HepG2 (cell line): ENCODE results near the gene FDPS. TPM values are rescaled to one million over a fixed set of nuclear protein-coding genes. Genes with fewer than 3 reads are reported as not detected.

ENCODE experiments used
- EZH2 ChIP-seq: conservative IDR thresholded peaks from 2 replicates; pipeline ENCODE4 v1.6.1; 2012; ENCODE audit warnings: mild to moderate bottlenecking, low read depth, low read length, moderate library complexity
- IRF9 ChIP-seq: sonication (generic); formaldehyde crosslinking; IDR thresholded peaks from 2 replicates; pipeline ENCODE4 v1.8.0; 2022; ENCODE audit warnings: missing genetic modification reagents, mild to moderate bottlenecking, borderline replicate concordance
- IRX3 ChIP-seq: sonication (generic); formaldehyde crosslinking; IDR thresholded peaks from 2 replicates; pipeline ENCODE4 v1.8.1; 2023; ENCODE audit warnings: mild to moderate bottlenecking, low read depth, missing genetic modification reagents, borderline replicate concordance
- RAD21 ChIP-seq: fragments of 450-650 bp; formaldehyde crosslinking; IDR thresholded peaks from 2 replicates; pipeline ENCODE4 v1.5.0; 2020; ENCODE audit warnings: mild to moderate bottlenecking
- SIX1 ChIP-seq: sonication (generic); formaldehyde crosslinking; IDR thresholded peaks from 2 replicates; pipeline ENCODE4 v1.4.0; 2020; ENCODE audit warnings: missing genetic modification reagents, borderline replicate concordance
- SNAPC2 ChIP-seq: sonication (generic); formaldehyde crosslinking; IDR thresholded peaks from 2 replicates; pipeline ENCODE4 v1.8.1; 2022; ENCODE audit warnings: mild to moderate bottlenecking, missing genetic modification reagents
- TFDP1 ChIP-seq: IDR thresholded peaks from 2 replicates; pipeline ENCODE4 v1.6.1; 2016; ENCODE audit warnings: missing compliant biosample characterization, missing genetic modification reagents, borderline replicate concordance
- THAP8 ChIP-seq: sonication (generic); formaldehyde crosslinking; IDR thresholded peaks from 2 replicates; pipeline ENCODE4 v1.5.1; 2020; ENCODE audit warnings: missing genetic modification reagents, mild to moderate bottlenecking, borderline replicate concordance
- ZNF431 ChIP-seq: sonication (generic); formaldehyde crosslinking; IDR thresholded peaks from 2 replicates; pipeline ENCODE4 v1.9.0; 2022; ENCODE audit warnings: missing genetic modification reagents, low read depth, mild to moderate bottlenecking, borderline replicate concordance
- ZNF512B ChIP-seq: sonication (generic); formaldehyde crosslinking; IDR thresholded peaks from 2 replicates; pipeline ENCODE4 v1.5.1; 2020; ENCODE audit warnings: missing genetic modification reagents, mild to moderate bottlenecking, borderline replicate concordance
- ZNF615 ChIP-seq: sonication (generic); formaldehyde crosslinking; IDR thresholded peaks from 2 replicates; pipeline ENCODE4 v1.5.0; 2020; ENCODE audit warnings: mild to moderate bottlenecking, missing genetic modification reagents, borderline replicate concordance
- ZNF619 ChIP-seq: sonication (generic); formaldehyde crosslinking; IDR thresholded peaks from 2 replicates; pipeline ENCODE4 v1.4.0; 2020; ENCODE audit warnings: mild to moderate bottlenecking, missing genetic modification reagents
- ZNF790 ChIP-seq: sonication (generic); formaldehyde crosslinking; IDR thresholded peaks from 2 replicates; pipeline ENCODE4 v1.8.0; 2022; ENCODE audit warnings: missing genetic modification reagents, mild to moderate bottlenecking, borderline replicate concordance
- polyA plus RNA-seq, 8 experiments: library from polyadenylated mRNA; depleted of rRNA in 3 of 8; stranded (reverse) in 7 of 8; unstranded in 1 of 8; fragments of >200 nt; fragmentation: Illumina TruSeq in 4 of 8; extraction: Trizol in 4 of 8; gene quantifications; 2 replicates each; pipeline versions ENCODE4 v1.2.1 to v1.2.3, GENCODE V29; 2011 to 2016; ENCODE audit warnings: low read depth in 4 of 8, missing spikeins in 1 of 8, mixed read lengths in 1 of 8; ENCODE audit not compliant: insufficient read depth in 1 of 8
- total RNA-seq, 5 experiments: library from RNA; depleted of rRNA; stranded (reverse); fragments of >200 nt; fragmentation: Illumina TruSeq; extraction: Trizol; gene quantifications; 2 replicates each; pipeline ENCODE4 v1.2.3, GENCODE V29; 2016; ENCODE audit warnings: low read depth in 1 of 5
- TF ChIP-seq, protein P1 (sequence below): sonication (generic); formaldehyde crosslinking; IDR thresholded peaks from 2 replicates; pipeline ENCODE4 v1.5.1; 2020; ENCODE audit warnings: mild to moderate bottlenecking, missing genetic modification reagents, moderate library complexity
- TF ChIP-seq, protein P2 (sequence below): sonication (generic); formaldehyde crosslinking; IDR thresholded peaks from 2 replicates; pipeline ENCODE4 v1.4.0; 2020; ENCODE audit warnings: mild to moderate bottlenecking, missing genetic modification reagents
- TF ChIP-seq, protein P3 (sequence below): sonication (generic); formaldehyde crosslinking; IDR thresholded peaks from 2 replicates; pipeline ENCODE4 v1.5.0; 2020; ENCODE audit warnings: missing genetic modification reagents
- TF ChIP-seq, protein P4 (sequence below): IDR thresholded peaks from 2 replicates; pipeline ENCODE4 v1.6.1; 2012; ENCODE audit warnings: inconsistent platforms

The FDPS gene
- total and polyA plus RNA-seq, 2 of the 13 experiments (the other 11 are each of a cell fraction or from before 2014, with no cell fraction given), result 264 to 519 TPM

- no peak for TF ChIP-seq IRX3 (CRISPR knock-in tag)
- no peak for TF ChIP-seq SNAPC2
- TF ChIP-seq, protein P1, sequence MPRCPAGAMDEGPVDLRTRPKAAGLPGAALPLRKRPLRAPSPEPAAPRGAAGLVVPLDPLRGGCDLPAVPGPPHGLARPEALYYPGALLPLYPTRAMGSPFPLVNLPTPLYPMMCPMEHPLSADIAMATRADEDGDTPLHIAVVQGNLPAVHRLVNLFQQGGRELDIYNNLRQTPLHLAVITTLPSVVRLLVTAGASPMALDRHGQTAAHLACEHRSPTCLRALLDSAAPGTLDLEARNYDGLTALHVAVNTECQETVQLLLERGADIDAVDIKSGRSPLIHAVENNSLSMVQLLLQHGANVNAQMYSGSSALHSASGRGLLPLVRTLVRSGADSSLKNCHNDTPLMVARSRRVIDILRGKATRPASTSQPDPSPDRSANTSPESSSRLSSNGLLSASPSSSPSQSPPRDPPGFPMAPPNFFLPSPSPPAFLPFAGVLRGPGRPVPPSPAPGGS (CRISPR knock-in tag), result no peak
- no peak for TF ChIP-seq ZNF512B (CRISPR knock-in tag)
- 0 out of 2 replicates have a peak, but pooled peaks have one; percentile 52 for TF ChIP-seq ZNF431 (CRISPR knock-in tag)
- TF ChIP-seq, protein P2, sequence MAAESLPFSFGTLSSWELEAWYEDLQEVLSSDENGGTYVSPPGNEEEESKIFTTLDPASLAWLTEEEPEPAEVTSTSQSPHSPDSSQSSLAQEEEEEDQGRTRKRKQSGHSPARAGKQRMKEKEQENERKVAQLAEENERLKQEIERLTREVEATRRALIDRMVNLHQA (CRISPR knock-in tag), result no peak
- no peak for TF ChIP-seq EZH2
- TF ChIP-seq, protein P3, sequence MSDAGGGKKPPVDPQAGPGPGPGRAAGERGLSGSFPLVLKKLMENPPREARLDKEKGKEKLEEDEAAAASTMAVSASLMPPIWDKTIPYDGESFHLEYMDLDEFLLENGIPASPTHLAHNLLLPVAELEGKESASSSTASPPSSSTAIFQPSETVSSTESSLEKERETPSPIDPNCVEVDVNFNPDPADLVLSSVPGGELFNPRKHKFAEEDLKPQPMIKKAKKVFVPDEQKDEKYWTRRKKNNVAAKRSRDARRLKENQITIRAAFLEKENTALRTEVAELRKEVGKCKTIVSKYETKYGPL, result no peak
- TF ChIP-seq, protein P4, sequence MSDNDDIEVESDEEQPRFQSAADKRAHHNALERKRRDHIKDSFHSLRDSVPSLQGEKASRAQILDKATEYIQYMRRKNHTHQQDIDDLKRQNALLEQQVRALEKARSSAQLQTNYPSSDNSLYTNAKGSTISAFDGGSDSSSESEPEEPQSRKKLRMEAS, result peak; percentile 45; the same call in 1 of the 2 replicates
- 0 out of 2 replicates have a peak, but pooled peaks have one; percentile 7 for TF ChIP-seq THAP8
- no peak for TF ChIP-seq ZNF790 (CRISPR knock-in tag)
- TF ChIP-seq SIX1 (CRISPR knock-in tag), result no peak
- TF ChIP-seq IRF9 (CRISPR knock-in tag), result no peak
- peak; percentile 79 for TF ChIP-seq TFDP1 (CRISPR knock-in tag)
- no peak for TF ChIP-seq ZNF619 (CRISPR knock-in tag)
- no peak for TF ChIP-seq ZNF615
- TF ChIP-seq RAD21 (CRISPR knock-in tag), result peak; percentile 96
Observed at GRCh38 chr1:155322953-155323728, 14.5 kb downstream of the FDPS start (continued).
